HEK293 (cell line): Measurements from ENCODE around the gene SETD2.
A peak's percentile ranks its signal among the peaks of the same experiment; 100 is the strongest.

Experiments used
- CTCF ChIA-PET: fragments of 350-600 bp; formaldehyde crosslinking; extraction: SDS; loops from one replicate; lab custom pipeline; 2021; ENCODE audit warnings: antibody characterized with exemption; lab: Yijun Ruan, JAX
- POLR2A ChIA-PET: fragments of 300-600 bp; formaldehyde crosslinking; extraction: SDS; loops from one replicate; lab custom pipeline; 2020; ENCODE audit warnings: antibody characterized with exemption, inconsistent platforms; lab: Yijun Ruan, JAX
- H3K27ac ChIP-seq: fragments of 200-500 bp; sonication (Bioruptor generic); 2 replicates; pipeline ENCODE4 v1.5.1; 2014; ENCODE audit warnings: low read depth, low read length, control low read depth, inconsistent platforms; ENCODE audit errors: extremely low read depth
- H3K36me3 ChIP-seq, 2 experiments: fragments of 200-500 bp in 1 of 2; sonication (Bioruptor generic) in 1 of 2; 1 replicate in 1 of 2; 2 replicates in 1 of 2; pipeline ENCODE4 v1.5.1; 2014 to 2017; ENCODE audit warnings: inconsistent platforms in 2 of 2, low read length in 2 of 2; ENCODE audit not compliant: control insufficient read depth in 2 of 2, insufficient read depth in 1 of 2
- H3K4me1 ChIP-seq: fragments of 200-500 bp; sonication (Bioruptor generic); 2 replicates; pipeline ENCODE4 v1.5.1; 2014; ENCODE audit warnings: mild to moderate bottlenecking, low read length, inconsistent platforms; ENCODE audit not compliant: control insufficient read depth, insufficient read depth
- H3K4me3 ChIP-seq: 2 replicates; pipeline ENCODE4 v1.5.1; 2011; ENCODE audit warnings: low read depth, mild to moderate bottlenecking, control low read depth, low read length, moderate library complexity
- H3K9me3 ChIP-seq: fragments of 200-500 bp; sonication (Bioruptor generic); 2 replicates; pipeline ENCODE4 v1.5.1; 2014; ENCODE audit warnings: low read depth, low read length, inconsistent platforms; ENCODE audit not compliant: control insufficient read depth, insufficient read depth
- EGR2 ChIP-seq: fragments of 450-650 bp; formaldehyde crosslinking; IDR thresholded peaks from 2 replicates; pipeline ENCODE4 v1.5.1; 2016; ENCODE audit warnings: low read depth, missing biosample characterization, missing genetic modification characterization
- HOXC10 ChIP-seq: sonication (generic); formaldehyde crosslinking; IDR thresholded peaks from 2 replicates; pipeline ENCODE4 v1.8.1; 2023; ENCODE audit warnings: mild to moderate bottlenecking, missing genetic modification reagents
- KLF16 ChIP-seq: fragments of 450-650 bp; formaldehyde crosslinking; IDR thresholded peaks from 2 replicates; pipeline ENCODE4 v1.5.1; 2017; ENCODE audit warnings: missing biosample characterization, missing genetic modification characterization
- PRDM1 ChIP-seq: fragments of 450-650 bp; formaldehyde crosslinking; IDR thresholded peaks from 2 replicates; pipeline ENCODE4; 2016; ENCODE audit warnings: missing biosample characterization, missing genetic modification characterization
- PRDM6 ChIP-seq: fragments of 450-650 bp; formaldehyde crosslinking; IDR thresholded peaks from 2 replicates; pipeline ENCODE4 v1.5.1; 2017; ENCODE audit warnings: missing biosample characterization, missing genetic modification characterization
- SCRT1 ChIP-seq: fragments of 450-650 bp; formaldehyde crosslinking; IDR thresholded peaks from 2 replicates; pipeline ENCODE4 v1.5.1; 2016; ENCODE audit warnings: missing biosample characterization, missing genetic modification characterization, borderline replicate concordance
- SP7 ChIP-seq: fragments of 450-650 bp; formaldehyde crosslinking; IDR thresholded peaks from 2 replicates; pipeline ENCODE4 v1.5.1; 2016; ENCODE audit warnings: missing biosample characterization, missing genetic modification characterization
- ZBTB17 ChIP-seq: fragments of 450-650 bp; formaldehyde crosslinking; IDR thresholded peaks from 2 replicates; pipeline ENCODE4 v1.5.1; 2016; ENCODE audit warnings: missing biosample characterization, missing genetic modification characterization
- ZBTB20 ChIP-seq: fragments of 450-650 bp; formaldehyde crosslinking; IDR thresholded peaks from 2 replicates; pipeline ENCODE4 v1.5.1; 2016; ENCODE audit warnings: missing biosample characterization, missing genetic modification characterization
- ZIC2 ChIP-seq: fragments of 450-650 bp; formaldehyde crosslinking; IDR thresholded peaks from 2 replicates; pipeline ENCODE4 v1.5.1; 2016; ENCODE audit warnings: missing biosample characterization, missing genetic modification characterization
- ZNF10 ChIP-seq: fragments of 450-650 bp; formaldehyde crosslinking; IDR thresholded peaks from 2 replicates; pipeline ENCODE4 v1.5.1; 2017; ENCODE audit warnings: missing biosample characterization, missing genetic modification characterization
- ZNF114 ChIP-seq: fragments of 450-650 bp; formaldehyde crosslinking; IDR thresholded peaks from 2 replicates; pipeline ENCODE4 v1.5.0; 2017; ENCODE audit warnings: missing biosample characterization, missing genetic modification characterization
- ZNF133 ChIP-seq: fragments of 450-650 bp; formaldehyde crosslinking; IDR thresholded peaks from 2 replicates; pipeline ENCODE4 v1.5.1; 2016; ENCODE audit warnings: missing biosample characterization, missing genetic modification characterization
- ZNF18 ChIP-seq: fragments of 450-650 bp; formaldehyde crosslinking; IDR thresholded peaks from 2 replicates; pipeline ENCODE4 v1.5.1; 2016; ENCODE audit warnings: missing biosample characterization, missing genetic modification characterization
- ZNF19 ChIP-seq: fragments of 450-650 bp; formaldehyde crosslinking; IDR thresholded peaks from 2 replicates; pipeline ENCODE4; 2016; ENCODE audit warnings: missing biosample characterization, missing genetic modification characterization, low read depth
- ZNF24 ChIP-seq: fragments of 450-650 bp; formaldehyde crosslinking; IDR thresholded peaks from 2 replicates; pipeline ENCODE4 v1.5.1; 2016; ENCODE audit warnings: missing biosample characterization, missing genetic modification characterization
- ZNF324 ChIP-seq: fragments of 450-650 bp; formaldehyde crosslinking; IDR thresholded peaks from 2 replicates; pipeline ENCODE4 v1.5.1; 2016; ENCODE audit warnings: missing biosample characterization, missing genetic modification characterization
- ZNF561 ChIP-seq: fragments of 450-650 bp; IDR thresholded peaks from 2 replicates; pipeline ENCODE4 v1.5.1; 2018; ENCODE audit warnings: missing biosample characterization, missing genetic modification characterization, borderline replicate concordance
- ZNF585B ChIP-seq: fragments of 450-650 bp; formaldehyde crosslinking; IDR thresholded peaks from 2 replicates; pipeline ENCODE4 v1.5.1; 2016; ENCODE audit warnings: missing biosample characterization, missing genetic modification characterization
- ZNF623 ChIP-seq: fragments of 450-650 bp; formaldehyde crosslinking; IDR thresholded peaks from 2 replicates; pipeline ENCODE4 v1.5.1; 2016; ENCODE audit warnings: missing biosample characterization, missing genetic modification characterization
- ZNF624 ChIP-seq: fragments of 450-650 bp; formaldehyde crosslinking; IDR thresholded peaks from 2 replicates; pipeline ENCODE4 v1.5.1; 2017; ENCODE audit warnings: missing biosample characterization, missing genetic modification characterization
- TF ChIP-seq, protein P1 (sequence below): fragments of 450-650 bp; formaldehyde crosslinking; IDR thresholded peaks from 2 replicates; pipeline ENCODE4 v1.5.1; 2017; ENCODE audit warnings: missing biosample characterization, missing genetic modification characterization
- TF ChIP-seq, protein P2 (sequence below): fragments of 450-650 bp; formaldehyde crosslinking; IDR thresholded peaks from 2 replicates; pipeline ENCODE4 v1.5.1; 2017; ENCODE audit warnings: missing biosample characterization, missing genetic modification characterization
- TF ChIP-seq, protein P3 (sequence below): fragments of 450-650 bp; formaldehyde crosslinking; conservative IDR thresholded peaks from 2 replicates; pipeline ENCODE4 v1.5.1; 2016; ENCODE audit warnings: low read depth, missing biosample characterization, missing genetic modification characterization

The SETD2 gene

GRCh38 chr3:47036145-47036544 lies 127.8 kb downstream of the SETD2 start:
- peaks cover 22 to 63% of the 10 kb centered on the region in 2 experiments for H3K36me3 ChIP-seq
- peaks cover 5% of the 10 kb centered on the region; the same call in 1 of the 2 replicates for H3K4me1 ChIP-seq
- CTCF ChIA-PET, result no interaction called here
- no peak overlapping the region for H3K4me3 ChIP-seq
- H3K27ac ChIP-seq, result no peak overlapping the region
- H3K9me3 ChIP-seq, result no peaks in the 10 kb centered on the region
- POLR2A ChIA-PET, result no interaction called here
- TF ChIP-seq ZNF10 (no peak), ZNF561 (tag by site-specific recombination) (no peak), ZNF19 (tag by site-specific recombination) (no peak), SP7 (tag by site-specific recombination) (no peak), ZNF585B (tag by site-specific recombination) (no peak)
- TF ChIP-seq, protein P1, sequence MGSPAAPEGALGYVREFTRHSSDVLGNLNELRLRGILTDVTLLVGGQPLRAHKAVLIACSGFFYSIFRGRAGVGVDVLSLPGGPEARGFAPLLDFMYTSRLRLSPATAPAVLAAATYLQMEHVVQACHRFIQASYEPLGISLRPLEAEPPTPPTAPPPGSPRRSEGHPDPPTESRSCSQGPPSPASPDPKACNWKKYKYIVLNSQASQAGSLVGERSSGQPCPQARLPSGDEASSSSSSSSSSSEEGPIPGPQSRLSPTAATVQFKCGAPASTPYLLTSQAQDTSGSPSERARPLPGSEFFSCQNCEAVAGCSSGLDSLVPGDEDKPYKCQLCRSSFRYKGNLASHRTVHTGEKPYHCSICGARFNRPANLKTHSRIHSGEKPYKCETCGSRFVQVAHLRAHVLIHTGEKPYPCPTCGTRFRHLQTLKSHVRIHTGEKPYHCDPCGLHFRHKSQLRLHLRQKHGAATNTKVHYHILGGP (tag by site-specific recombination), result no peak
- TF ChIP-seq, protein P2, sequence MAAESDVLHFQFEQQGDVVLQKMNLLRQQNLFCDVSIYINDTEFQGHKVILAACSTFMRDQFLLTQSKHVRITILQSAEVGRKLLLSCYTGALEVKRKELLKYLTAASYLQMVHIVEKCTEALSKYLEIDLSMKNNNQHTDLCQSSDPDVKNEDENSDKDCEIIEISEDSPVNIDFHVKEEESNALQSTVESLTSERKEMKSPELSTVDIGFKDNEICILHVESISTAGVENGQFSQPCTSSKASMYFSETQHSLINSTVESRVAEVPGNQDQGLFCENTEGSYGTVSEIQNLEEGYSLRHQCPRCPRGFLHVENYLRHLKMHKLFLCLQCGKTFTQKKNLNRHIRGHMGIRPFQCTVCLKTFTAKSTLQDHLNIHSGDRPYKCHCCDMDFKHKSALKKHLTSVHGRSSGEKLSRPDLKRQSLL (tag by site-specific recombination), result no peak

GRCh38 chr3:47035645-47036044 lies 128.3 kb downstream of the SETD2 start:
- ChIA-PET POLR2A (interaction anchor here (0.6 kb wide), 1 partner anchor 59 kb away, joined by 3 read pairs; no protein-coding TSS in a partner anchor), CTCF (no interaction called here)
- Histone ChIP-seq H3K4me3 (no peak overlapping the region), H3K36me3 (peaks cover 20 to 59% of the 10 kb centered on the region in 2 experiments), H3K9me3 (no peaks in the 10 kb centered on the region), H3K27ac (no peak overlapping the region; the same call in 1 of the 2 replicates), H3K4me1 (peaks cover 5% of the 10 kb centered on the region; the same call in 1 of the 2 replicates)
- TF ChIP-seq ZNF133, result no peak
- 0 out of 2 replicates have a peak, but pooled peaks have one; percentile 20 for TF ChIP-seq SP7 (tag by site-specific recombination)
- no peak for TF ChIP-seq HOXC10 (CRISPR knock-in tag)
- TF ChIP-seq ZNF624 (tag by site-specific recombination), result no peak
- no peak for TF ChIP-seq ZNF324 (tag by site-specific recombination)
- no peak for TF ChIP-seq PRDM1
- no peak for TF ChIP-seq SCRT1 (tag by site-specific recombination)
- TF ChIP-seq KLF16 (tag by site-specific recombination), result no peak
- TF ChIP-seq ZBTB17 (tag by site-specific recombination), result no peak
- TF ChIP-seq, protein P3, sequence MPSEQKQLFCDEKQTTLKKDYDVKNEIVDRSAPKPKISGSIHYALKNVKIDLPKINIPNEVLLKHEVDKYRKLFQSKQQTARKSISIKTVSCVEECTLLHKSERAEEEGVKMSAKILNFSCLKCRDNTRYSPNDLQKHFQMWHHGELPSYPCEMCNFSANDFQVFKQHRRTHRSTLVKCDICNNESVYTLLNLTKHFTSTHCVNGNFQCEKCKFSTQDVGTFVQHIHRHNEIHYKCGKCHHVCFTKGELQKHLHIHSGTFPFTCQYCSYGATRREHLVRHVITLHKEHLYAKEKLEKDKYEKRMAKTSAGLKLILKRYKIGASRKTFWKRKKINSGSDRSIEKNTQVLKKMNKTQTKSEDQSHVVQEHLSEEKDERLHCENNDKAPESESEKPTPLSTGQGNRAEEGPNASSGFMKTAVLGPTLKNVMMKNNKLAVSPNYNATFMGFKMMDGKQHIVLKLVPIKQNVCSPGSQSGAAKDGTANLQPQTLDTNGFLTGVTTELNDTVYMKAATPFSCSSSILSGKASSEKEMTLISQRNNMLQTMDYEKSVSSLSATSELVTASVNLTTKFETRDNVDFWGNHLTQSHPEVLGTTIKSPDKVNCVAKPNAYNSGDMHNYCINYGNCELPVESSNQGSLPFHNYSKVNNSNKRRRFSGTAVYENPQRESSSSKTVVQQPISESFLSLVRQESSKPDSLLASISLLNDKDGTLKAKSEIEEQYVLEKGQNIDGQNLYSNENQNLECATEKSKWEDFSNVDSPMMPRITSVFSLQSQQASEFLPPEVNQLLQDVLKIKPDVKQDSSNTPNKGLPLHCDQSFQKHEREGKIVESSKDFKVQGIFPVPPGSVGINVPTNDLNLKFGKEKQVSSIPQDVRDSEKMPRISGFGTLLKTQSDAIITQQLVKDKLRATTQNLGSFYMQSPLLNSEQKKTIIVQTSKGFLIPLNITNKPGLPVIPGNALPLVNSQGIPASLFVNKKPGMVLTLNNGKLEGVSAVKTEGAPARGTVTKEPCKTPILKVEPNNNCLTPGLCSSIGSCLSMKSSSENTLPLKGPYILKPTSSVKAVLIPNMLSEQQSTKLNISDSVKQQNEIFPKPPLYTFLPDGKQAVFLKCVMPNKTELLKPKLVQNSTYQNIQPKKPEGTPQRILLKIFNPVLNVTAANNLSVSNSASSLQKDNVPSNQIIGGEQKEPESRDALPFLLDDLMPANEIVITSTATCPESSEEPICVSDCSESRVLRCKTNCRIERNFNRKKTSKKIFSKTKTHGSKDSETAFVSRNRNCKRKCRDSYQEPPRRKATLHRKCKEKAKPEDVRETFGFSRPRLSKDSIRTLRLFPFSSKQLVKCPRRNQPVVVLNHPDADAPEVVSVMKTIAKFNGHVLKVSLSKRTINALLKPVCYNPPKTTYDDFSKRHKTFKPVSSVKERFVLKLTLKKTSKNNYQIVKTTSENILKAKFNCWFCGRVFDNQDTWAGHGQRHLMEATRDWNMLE (tag by site-specific recombination), result no peak
- no peak for TF ChIP-seq ZNF623
- TF ChIP-seq, protein P2 (tag by site-specific recombination), result no peak
- no peak for TF ChIP-seq ZNF18 (tag by site-specific recombination)
- TF ChIP-seq ZNF24 (tag by site-specific recombination), result no peak
- TF ChIP-seq ZBTB20 (tag by site-specific recombination), result no peak
- peak; percentile 69 for TF ChIP-seq PRDM6 (tag by site-specific recombination)
- no peak for TF ChIP-seq EGR2 (tag by site-specific recombination)
- no peak for TF ChIP-seq ZNF114 (tag by site-specific recombination)
- TF ChIP-seq ZIC2 (tag by site-specific recombination), result no peak
